Naive B cell (primary cell): ENCODE data around the gene GANAB. TPM values are rescaled to one million over a fixed set of nuclear protein-coding genes. Genes with fewer than 3 reads are reported as not detected.
A peak's percentile ranks its signal among the peaks of the same experiment; 100 is the strongest.
"Not testable (repeated sequence)": the region's sequence is repeated elsewhere in the genome, so short reads cannot be mapped to it uniquely, and the experiment has no call there.

Source experiments
- ATAC-seq, 2 donors: fragments of 150-1000 bp; cut with Tn5 transposase; 2 replicates each; pipeline ENCODE4 v1.10.0; 2021; ENCODE audit warnings: low read depth in 2 of 2, mild to moderate bottlenecking in 2 of 2, moderate library complexity in 2 of 2
- DNase-seq: peaks from one replicate; pipeline ENCODE4 v3.0.0; 2022
- H3K27ac Mint-ChIP-seq, 6 donors: one replicate each; pipeline ENCODE4 v1.8.0; 2020 to 2022; ENCODE audit warnings: mild to moderate bottlenecking in 6 of 6, mixed read lengths in 6 of 6, moderate library complexity in 5 of 6, inconsistent platforms in 2 of 6
- H3K27me3 Mint-ChIP-seq, 3 donors: one replicate each; pipeline ENCODE4 v1.8.0; 2021 to 2022; ENCODE audit warnings: mixed read lengths in 3 of 3, mild to moderate bottlenecking in 1 of 3
- H3K36me3 Mint-ChIP-seq, 2 donors: one replicate each; pipeline ENCODE4 v1.8.0; 2020 to 2022; ENCODE audit warnings: mixed read lengths in 2 of 2, inconsistent platforms in 1 of 2, mild to moderate bottlenecking in 1 of 2
- H3K4me1 Mint-ChIP-seq, 3 donors: one replicate each; pipeline ENCODE4 v1.8.0; 2020 to 2022; ENCODE audit warnings: mixed read lengths in 3 of 3, inconsistent platforms in 1 of 3, mild to moderate bottlenecking in 1 of 3, moderate library complexity in 1 of 3
- H3K4me3 Mint-ChIP-seq, 8 donors: one replicate each; pipeline ENCODE4 v1.8.0; 2020 to 2022; ENCODE audit warnings: mild to moderate bottlenecking in 8 of 8, mixed read lengths in 8 of 8, moderate library complexity in 8 of 8, inconsistent platforms in 2 of 8
- H3K9me3 Mint-ChIP-seq, 7 donors: one replicate each; pipeline ENCODE4 v1.8.0; 2020 to 2022; ENCODE audit warnings: mixed read lengths in 7 of 7, mild to moderate bottlenecking in 5 of 7, inconsistent platforms in 2 of 7, moderate library complexity in 1 of 7
- polyA plus RNA-seq, 6 donors: library from polyadenylated mRNA; unstranded; fragments of 300-500 nt; fragmentation: Illumina TruSeq; gene quantifications; one replicate each; pipeline ENCODE4 v1.2.3, GENCODE V29; 2021; ENCODE audit warnings: low read depth in 6 of 6

Gene GANAB
- polyA plus RNA-seq, 6 donors from 2014 or later, result 140 to 158 (median 149) TPM

- peak in 1 of 2 donors; percentile 2 for ATAC-seq
- Mint-ChIP-seq H3K9me3 (peaks cover 0 to 5% (median 0%) of the 10 kb centered on the region in 7 donors), H3K4me3 (peak overlapping the region; percentile 89 to 97 (median 94)), H3K4me1 (peaks cover 45 to 69% (median 48%) of the 10 kb centered on the region in 3 donors), H3K27me3 (no peaks in the 10 kb centered on the region), H3K27ac (peak overlapping the region; percentile 81 to 98 (median 90)), H3K36me3 (peaks cover 13 to 36% of the 10 kb centered on the region in 2 donors)
- no peak for DNase-seq
Observed at GRCh38 chr11:62601122-62601371, 45.4 kb downstream of the GANAB start.

GRCh38 chr11:62600367-62601121 is 45.9 kb downstream of the GANAB start:
- Mint-ChIP-seq H3K27me3 (no peaks in the 10 kb centered on the region), H3K36me3 (peaks cover 13 to 38% of the 10 kb centered on the region in 2 donors), H3K4me1 (peaks cover 45 to 69% (median 48%) of the 10 kb centered on the region in 3 donors), H3K9me3 (peaks cover 0 to 5% (median 0%) of the 10 kb centered on the region in 7 donors), H3K4me3 (peak overlapping the region; percentile 89 to 97 (median 94)), H3K27ac (peak overlapping the region; percentile 87 to 98 (median 92))
- DNase-seq (no peak), ATAC-seq (no peak)

- no peak for ATAC-seq
- peaks cover 13 to 45% of the 10 kb centered on the region in 2 donors for H3K36me3 Mint-ChIP-seq
- DNase-seq, result no peak
- peaks cover 41 to 66% (median 48%) of the 10 kb centered on the region in 3 donors for H3K4me1 Mint-ChIP-seq
- H3K4me3 Mint-ChIP-seq, result peak overlapping the region; percentile 89 to 97 (median 94)
- peaks cover 0 to 5% (median 0%) of the 10 kb centered on the region in 7 donors for H3K9me3 Mint-ChIP-seq
- H3K27ac Mint-ChIP-seq, result peak overlapping the region; percentile 66 to 98 (median 94)
- no peaks in the 10 kb centered on the region for H3K27me3 Mint-ChIP-seq
Observed at GRCh38 chr11:62599901-62600300, 46.5 kb downstream of the GANAB start.

GRCh38 chr11:62599069-62599696 is 47.2 kb downstream of the GANAB start:
- peaks cover 41 to 58% (median 48%) of the 10 kb centered on the region in 3 donors for H3K4me1 Mint-ChIP-seq
- peak overlapping the region; percentile 91 to 98 (median 97) for H3K27ac Mint-ChIP-seq
- H3K27me3 Mint-ChIP-seq, result no peaks in the 10 kb centered on the region
- ATAC-seq (peak; percentile 56 to 57), DNase-seq (peak; percentile 88)
- H3K4me3 Mint-ChIP-seq, result peak overlapping the region; percentile 87 to 97 (median 92)
- H3K36me3 Mint-ChIP-seq, result peaks cover 20 to 52% of the 10 kb centered on the region in 2 donors
- peaks cover 0 to 5% (median 0%) of the 10 kb centered on the region in 7 donors for H3K9me3 Mint-ChIP-seq

- DNase-seq (no peak), ATAC-seq (no peak)
- Mint-ChIP-seq H3K4me3 (peak overlapping the region in 1 of 8 donors; percentile 4), H3K27me3 (no peaks in the 10 kb centered on the region), H3K4me1 (peaks cover 40 to 62% (median 59%) of the 10 kb centered on the region in 3 donors), H3K36me3 (peaks cover 21 to 58% of the 10 kb centered on the region in 2 donors), H3K27ac (peak overlapping the region in 2 of 6 donors; percentile 75 to 84), H3K9me3 (peaks cover 0 to 5% (median 0%) of the 10 kb centered on the region in 7 donors)
Observed at GRCh38 chr11:62595124-62595523, 51.3 kb downstream of the GANAB start.

GRCh38 chr11:62593434-62594044 is 52.9 kb downstream of the GANAB start:
- peak; percentile 58 for DNase-seq
- no peak for ATAC-seq
- Mint-ChIP-seq H3K27ac (peak overlapping the region in 5 of 6 donors; percentile 57 to 95 (median 91)), H3K4me3 (peak overlapping the region; percentile 67 to 90 (median 82)), H3K27me3 (no peaks in the 10 kb centered on the region), H3K9me3 (no peaks in the 10 kb centered on the region), H3K4me1 (peaks cover 24 to 55% (median 43%) of the 10 kb centered on the region in 3 donors), H3K36me3 (peaks cover 13 to 42% of the 10 kb centered on the region in 2 donors)

GRCh38 chr11:62592989-62593421 is 53.4 kb downstream of the GANAB start:
- Mint-ChIP-seq H3K36me3 (peaks cover 13 to 37% of the 10 kb centered on the region in 2 donors), H3K27me3 (no peaks in the 10 kb centered on the region), H3K4me1 (peaks cover 19 to 50% (median 37%) of the 10 kb centered on the region in 3 donors), H3K27ac (peak overlapping the region in 2 of 6 donors; percentile 95 to 98), H3K9me3 (no peaks in the 10 kb centered on the region), H3K4me3 (peak overlapping the region in 4 of 8 donors; percentile 25 to 84 (median 61))
- no peak for DNase-seq
- ATAC-seq, result no peak

- DNase-seq (no peak), ATAC-seq (no peak)
- H3K4me1 Mint-ChIP-seq, result peaks cover 15 to 46% (median 30%) of the 10 kb centered on the region in 3 donors
- H3K9me3 Mint-ChIP-seq, result no peaks in the 10 kb centered on the region
- peaks cover 12 to 29% of the 10 kb centered on the region in 2 donors for H3K36me3 Mint-ChIP-seq
- peak overlapping the region; percentile 67 to 99 (median 98) for H3K27ac Mint-ChIP-seq
- no peaks in the 10 kb centered on the region for H3K27me3 Mint-ChIP-seq
- H3K4me3 Mint-ChIP-seq, result peak overlapping the region; percentile 88 to 99 (median 94)
Observed at GRCh38 chr11:62592146-62592815, 54.1 kb downstream of the GANAB start.

GRCh38 chr11:62591448-62592145 is 54.8 kb downstream of the GANAB start, which contains the start of gene TUT1:
Gene TUT1 (minus strand): TSS chr11:62591523. CDS start chr11:62591485, 38 bp downstream.
- Mint-ChIP-seq H3K9me3 (no peaks in the 10 kb centered on the region), H3K4me1 (peaks cover 15 to 46% (median 26%) of the 10 kb centered on the region in 3 donors), H3K4me3 (peak within 1 kb of the TSS; percentile 88 to 99 (median 94)), H3K36me3 (peaks cover 8 to 24% of the 10 kb centered on the region in 2 donors), H3K27me3 (no peaks in the 10 kb centered on the region), H3K27ac (peak within 1 kb of the TSS; percentile 67 to 99 (median 98))
- ATAC-seq (peak; percentile 85 to 89), DNase-seq (peak; percentile 96)

- H3K4me3 Mint-ChIP-seq, result peak overlapping the region in 3 of 8 donors; percentile 88 to 99 (median 88)
- no peak for ATAC-seq
- H3K36me3 Mint-ChIP-seq, result peaks cover under 1 to 7% of the 10 kb centered on the region in 2 donors
- no peaks in the 10 kb centered on the region for H3K9me3 Mint-ChIP-seq
- no peaks in the 10 kb centered on the region for H3K27me3 Mint-ChIP-seq
- peaks cover 15 to 49% (median 26%) of the 10 kb centered on the region in 3 donors for H3K4me1 Mint-ChIP-seq
- peak overlapping the region in 2 of 6 donors; percentile 29 to 95 for H3K27ac Mint-ChIP-seq
- no peak for DNase-seq
Observed at GRCh38 chr11:62588966-62589637, 57.3 kb downstream of the GANAB start.

GRCh38 chr11:62585356-62585755 is 61.1 kb downstream of the GANAB start:
- not testable (repeated sequence) for H3K36me3 Mint-ChIP-seq, DNase-seq, H3K27ac Mint-ChIP-seq, H3K27me3 Mint-ChIP-seq, ATAC-seq, H3K9me3 Mint-ChIP-seq
- Mint-ChIP-seq H3K4me3 (peak overlapping the region in 2 of 8 donors; percentile 24 to 42), H3K4me1 (peaks cover 0 to 18% (median 0%) of the 10 kb centered on the region in 3 donors)

- H3K9me3 Mint-ChIP-seq, DNase-seq, H3K4me1 Mint-ChIP-seq, ATAC-seq, H3K27me3 Mint-ChIP-seq, H3K4me3 Mint-ChIP-seq: not testable (repeated sequence)
- Mint-ChIP-seq H3K36me3 (peaks cover 0 to 15% of the 10 kb centered on the region in 2 donors), H3K27ac (peak overlapping the region in 1 of 6 donors; percentile 54)
Observed at GRCh38 chr11:62581735-62582134, 64.7 kb downstream of the GANAB start.
